ENCODE measurements around the gene WNT7A.

Gene WNT7A

GRCh38 chr3:13770170-13771169 is 109.4 kb downstream of the WNT7A start:
- DNase-seq (ENCODE audit: low read depth), result no peak

- no peak for DNase-seq (ENCODE audit: low read depth)
Observed at GRCh38 chr3:13769422-13769821, 110.4 kb downstream of the WNT7A start.

GRCh38 chr3:13768453-13768852 is 111.4 kb downstream of the WNT7A start:
- DNase-seq (ENCODE audit: low read depth), result no peak

GRCh38 chr3:13767896-13768295 is 112.0 kb downstream of the WNT7A start:
- no peak for DNase-seq (ENCODE audit: low read depth)

- no peak for DNase-seq (ENCODE audit: low read depth)
Observed at GRCh38 chr3:13767030-13767429, 112.8 kb downstream of the WNT7A start.
